SK-MEL-5 (cell line): ENCODE measurements around the gene LDB3. TPM values are rescaled to one million over a fixed set of nuclear protein-coding genes. Genes with fewer than 3 reads are reported as not detected.
A peak's percentile ranks its signal among the peaks of the same experiment; 100 is the strongest.

ENCODE experiments used
- DNase-seq: peaks from one replicate; pipeline ENCODE4 v3.0.0-alpha.2; 2016; ENCODE audit warnings: low read depth, low spot score
- in situ Hi-C: cut with HindIII; loops from 2 replicates; pipeline ENCODE4 v1.10.0; 2016; ENCODE audit warnings: low sequenced_read_pairs, high pct_unique_total_duplicates, low pct_unique_long_range_greater_than_20kb
- total RNA-seq: library from RNA; depleted of rRNA; stranded (reverse); fragments of >200 nt; shearing (Covaris generic); gene quantifications from 2 replicates; pipeline ENCODE4 v1.2.3, GENCODE V29; 2014

The LDB3 gene
- total RNA-seq, 1 experiment from 2014 or later = 0.61 TPM

DNA sequence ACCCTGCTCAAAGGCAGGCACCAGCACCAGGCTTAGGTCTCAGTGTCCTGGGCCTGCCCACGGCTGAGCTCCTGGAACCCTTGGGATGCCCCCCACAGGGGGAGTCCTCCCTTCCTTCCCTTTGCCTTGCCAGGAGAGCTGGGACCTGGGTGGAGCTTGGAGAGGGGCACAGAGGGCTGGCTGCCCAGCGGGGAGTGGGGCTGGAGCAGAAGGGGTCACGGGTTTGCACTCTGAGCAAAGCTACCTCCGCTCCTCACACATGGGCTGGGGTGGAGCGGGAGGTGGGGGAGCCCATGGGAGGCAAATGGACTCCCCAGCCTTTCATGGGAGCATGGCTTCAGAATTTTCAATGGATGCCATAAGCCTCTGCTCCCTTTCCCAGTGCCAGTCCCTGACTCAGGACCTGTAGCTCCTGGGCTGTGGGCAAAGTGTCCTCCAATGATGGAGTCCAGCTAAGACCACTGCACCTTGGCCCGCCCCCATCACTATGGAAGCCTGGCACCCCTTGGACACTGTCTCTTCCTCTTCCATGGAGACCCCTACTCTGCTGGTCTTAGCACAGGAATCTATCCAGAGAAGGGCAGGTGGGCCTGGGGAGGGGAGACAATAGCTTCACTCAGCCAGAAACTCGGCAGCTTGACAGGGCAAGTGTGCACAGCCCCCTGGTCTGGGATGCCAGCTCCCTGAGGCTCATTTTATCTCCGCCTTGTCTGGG, 39.9 kb downstream of the LDB3 start:
- no peak for DNase-seq
- in situ Hi-C loops = no loop called here

GRCh38 chr10:86708783-86709380, 40.6 kb downstream of the LDB3 start:
- in situ Hi-C loops = no loop called here
- DNase-seq = no peak

GRCh38 chr10:86709396-86710185, 41.3 kb downstream of the LDB3 start:
- no peak for DNase-seq
- in situ Hi-C loops = no loop called here

- in situ Hi-C loops = no loop called here
- DNase-seq = peak; percentile 75
Measured at GRCh38 chr10:86710987-86711512, 42.7 kb downstream of the LDB3 start.

DNA sequence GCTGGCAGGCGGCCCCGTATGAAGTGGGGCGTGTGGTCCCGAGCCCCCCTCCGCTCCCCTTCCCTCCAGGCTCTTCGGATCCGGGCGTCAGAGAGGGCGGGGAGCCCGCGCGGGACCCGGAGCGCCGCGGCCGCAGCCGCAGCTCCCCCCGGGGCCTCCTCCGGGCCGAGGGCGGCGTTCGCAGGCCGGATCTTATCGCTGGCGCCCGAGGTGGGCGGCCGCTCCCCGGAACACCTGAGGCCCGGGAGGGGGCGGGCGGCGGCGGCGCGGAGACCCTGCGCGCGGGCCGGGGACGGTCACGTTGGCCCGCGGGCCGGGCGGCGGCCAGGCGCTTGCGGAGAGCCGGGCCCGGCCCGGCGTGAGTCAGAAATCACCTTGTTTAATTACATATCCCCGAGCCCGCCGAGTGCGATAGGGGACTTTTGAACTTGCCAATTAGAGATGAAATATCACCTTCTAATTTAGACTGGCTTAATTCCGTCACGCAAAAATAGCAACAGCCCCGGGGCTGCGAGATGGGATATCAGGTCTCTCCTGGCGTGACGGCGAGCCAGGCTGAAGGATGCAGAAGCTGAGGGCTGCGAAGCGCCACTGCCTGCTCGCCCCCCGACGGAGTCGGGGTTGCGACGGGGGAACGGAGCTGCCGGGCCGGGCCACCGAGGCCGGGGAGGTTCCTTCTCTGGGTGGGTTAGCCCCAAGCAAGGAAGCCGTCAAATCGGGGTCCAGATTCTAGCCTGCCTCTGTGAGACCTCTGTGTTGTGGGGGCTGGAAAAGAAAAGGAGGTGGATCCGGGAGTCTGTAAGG, 43.4 kb downstream of the LDB3 start:
- in situ Hi-C loops = no loop called here
- no peak for DNase-seq

DNA sequence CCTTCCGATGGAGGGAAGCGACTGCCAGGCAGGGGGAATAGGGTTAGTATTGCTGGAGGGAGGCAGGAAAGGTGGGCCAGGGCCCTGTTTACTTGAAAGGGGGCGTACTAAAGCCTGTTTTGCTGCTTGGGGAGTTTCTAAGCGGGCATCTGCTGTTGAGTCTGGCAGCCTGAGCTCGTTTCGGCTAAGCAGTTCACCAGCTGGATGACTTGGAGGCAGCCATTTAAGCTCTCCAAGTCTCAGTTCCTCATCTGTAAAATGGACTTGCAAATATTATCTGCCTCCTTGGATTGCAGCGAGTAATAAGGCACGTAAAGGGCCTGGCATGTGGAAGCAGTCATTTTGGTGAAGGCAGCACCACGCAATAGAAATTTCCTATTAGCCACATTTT, 44.0 kb downstream of the LDB3 start:
- in situ Hi-C loops = no loop called here
- no peak for DNase-seq

- no peak for DNase-seq
- in situ Hi-C loops = no loop called here
Measured at GRCh38 chr10:86715156-86715795, 47.0 kb downstream of the LDB3 start.

GRCh38 chr10:86715836-86716235, 47.5 kb downstream of the LDB3 start:
- in situ Hi-C loops = no loop called here

DNA sequence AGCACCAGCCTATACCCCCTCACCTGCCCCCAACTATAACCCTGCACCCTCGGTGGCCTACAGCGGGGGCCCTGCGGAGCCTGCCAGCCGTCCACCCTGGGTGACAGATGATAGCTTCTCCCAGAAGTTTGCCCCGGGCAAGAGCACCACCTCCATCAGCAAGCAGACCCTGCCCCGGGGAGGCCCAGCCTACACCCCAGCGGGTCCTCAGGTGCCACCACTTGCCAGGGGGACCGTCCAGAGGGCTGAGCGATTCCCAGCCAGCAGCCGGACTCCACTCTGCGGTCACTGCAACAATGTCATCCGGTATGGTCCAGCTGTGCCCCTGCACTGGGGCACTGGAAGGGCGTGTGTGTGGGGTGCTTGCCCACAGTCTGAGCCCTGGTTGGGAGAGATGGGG, 48.2 kb downstream of the LDB3 start:
- no peak for DNase-seq
- in situ Hi-C loops = no loop called here

More at GRCh38 chr10:86715836-86716235, 47.5 kb downstream of the LDB3 start:
- DNase-seq = no peak

DNA sequence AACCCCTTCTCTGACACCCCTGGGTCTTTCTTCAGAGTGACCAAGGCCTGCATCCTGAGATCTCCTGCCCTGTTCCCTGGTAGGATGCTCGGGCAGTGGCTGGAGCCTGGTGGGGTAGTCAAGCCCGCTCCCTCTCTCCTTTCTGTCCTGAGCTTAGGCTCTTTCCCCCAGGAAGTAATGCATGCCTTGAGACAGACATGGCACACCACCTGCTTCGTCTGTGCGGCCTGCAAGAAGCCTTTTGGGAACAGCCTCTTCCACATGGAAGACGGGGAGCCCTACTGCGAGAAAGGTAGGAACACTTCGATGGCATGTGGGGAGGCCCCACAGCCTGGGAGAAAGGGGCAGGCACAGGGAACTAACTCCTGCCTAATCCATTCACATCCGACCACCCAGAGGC, 50.2 kb downstream of the LDB3 start:
- no peak for DNase-seq
- in situ Hi-C loops = no loop called here

GRCh38 chr10:86721232-86721631, 52.9 kb downstream of the LDB3 start:
- in situ Hi-C loops = no loop called here

GRCh38 chr10:86723009-86723408, 54.7 kb downstream of the LDB3 start:
- in situ Hi-C loops = no loop called here
- no peak for DNase-seq

More at GRCh38 chr10:86721232-86721631, 52.9 kb downstream of the LDB3 start:
- no peak for DNase-seq

GRCh38 chr10:86724445-86724844, 56.1 kb downstream of the LDB3 start:
- no peak for DNase-seq
- in situ Hi-C loops = no loop called here

- in situ Hi-C loops = no loop called here
- DNase-seq = no peak
Measured at GRCh38 chr10:86725980-86726676, 57.8 kb downstream of the LDB3 start.

DNA sequence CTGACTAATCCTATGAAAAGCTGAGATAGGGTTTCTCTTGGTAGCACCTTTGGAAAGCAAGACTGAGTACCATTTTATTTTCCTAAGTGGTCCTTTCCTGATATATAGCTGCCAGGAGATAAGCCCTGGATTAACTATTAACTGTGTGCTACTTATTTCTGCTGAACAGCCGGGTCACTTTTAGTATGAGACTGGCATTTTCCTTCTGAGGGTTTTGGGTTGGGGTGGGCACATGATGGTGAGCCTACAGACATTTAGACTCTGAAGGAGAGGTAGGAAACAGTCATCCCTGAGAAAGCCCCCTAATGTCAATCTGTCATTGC, 58.3 kb downstream of the LDB3 start:
- in situ Hi-C loops = no loop called here
- DNase-seq = no peak

GRCh38 chr10:86727470-86727869, 59.2 kb downstream of the LDB3 start:
- in situ Hi-C loops = no loop called here
- DNase-seq = no peak

DNA sequence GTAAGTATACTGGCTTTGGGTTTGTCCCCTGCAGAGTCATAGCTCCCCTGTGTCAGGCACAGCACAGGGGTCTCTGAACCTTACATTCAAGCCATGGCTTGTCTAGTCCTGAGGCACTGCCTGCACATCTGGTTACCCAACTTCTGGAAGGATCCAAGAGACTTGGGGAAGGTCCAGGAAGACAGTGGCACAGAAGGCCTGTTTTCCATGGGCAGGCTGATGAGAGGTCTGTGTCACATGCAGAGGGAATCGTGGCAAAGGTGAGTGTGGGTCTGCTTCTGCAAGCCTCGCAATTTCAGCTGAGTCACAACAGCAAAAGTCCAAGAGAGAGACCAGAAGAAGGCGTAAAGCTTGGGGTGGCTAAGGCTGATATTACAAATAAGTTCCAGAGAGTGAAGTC, 59.7 kb downstream of the LDB3 start:
- DNase-seq = no peak
- in situ Hi-C loops = no loop called here
